Activated naive CD4-positive, alpha-beta T cell treated with Interleukin-2 at 50 U/mL for 16 hours (primary cell): ENCODE results near the gene TMEM79.
"Not testable (repeated sequence)": the region's sequence is repeated elsewhere in the genome, so short reads cannot be mapped to it uniquely, and the experiment has no call there.

Experiments
- DNase-seq: peaks from one replicate; pipeline ENCODE4 v3.0.0-alpha.2; 2020

Gene TMEM79

DNA sequence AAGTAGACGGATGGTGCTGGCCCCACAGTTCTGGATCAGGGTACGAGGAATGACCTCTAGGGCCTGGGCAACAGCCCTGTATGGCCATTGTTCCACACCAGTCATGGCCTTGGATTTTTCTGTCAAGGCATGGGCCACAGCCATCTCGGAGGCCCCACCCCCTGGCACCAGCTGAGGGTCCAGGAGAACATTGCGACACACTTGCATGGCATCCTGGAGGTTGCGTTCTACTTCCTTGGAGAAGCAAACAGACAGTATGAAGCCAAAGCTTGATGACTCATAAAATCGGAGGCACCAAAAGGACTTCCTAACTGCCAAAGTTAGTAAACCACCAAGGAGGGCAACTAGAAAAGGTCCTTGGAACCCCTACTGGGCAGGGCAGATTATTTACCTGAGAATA is 26.8 kb downstream of the TMEM79 start:
- DNase-seq: no peak

DNA sequence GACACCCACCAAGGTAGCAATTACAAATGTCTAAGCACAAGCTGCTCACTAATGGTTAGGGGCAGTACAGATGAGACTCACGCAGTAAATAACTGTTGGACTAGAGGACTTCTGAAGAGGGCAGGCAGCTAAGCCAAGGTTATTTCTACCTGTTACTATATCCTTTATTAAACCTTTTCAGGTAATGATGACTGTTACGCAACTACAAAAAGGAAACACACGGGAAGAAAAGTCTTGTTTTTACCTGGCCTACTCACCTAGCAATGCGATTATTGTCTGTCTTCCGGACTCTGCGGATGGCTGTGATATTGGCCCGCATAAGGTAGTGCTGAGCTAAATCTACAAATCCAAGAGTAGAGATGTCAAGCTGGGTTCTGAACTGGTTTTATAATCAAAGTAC is 32.8 kb downstream of the TMEM79 start:
- DNase-seq: no peak

DNA sequence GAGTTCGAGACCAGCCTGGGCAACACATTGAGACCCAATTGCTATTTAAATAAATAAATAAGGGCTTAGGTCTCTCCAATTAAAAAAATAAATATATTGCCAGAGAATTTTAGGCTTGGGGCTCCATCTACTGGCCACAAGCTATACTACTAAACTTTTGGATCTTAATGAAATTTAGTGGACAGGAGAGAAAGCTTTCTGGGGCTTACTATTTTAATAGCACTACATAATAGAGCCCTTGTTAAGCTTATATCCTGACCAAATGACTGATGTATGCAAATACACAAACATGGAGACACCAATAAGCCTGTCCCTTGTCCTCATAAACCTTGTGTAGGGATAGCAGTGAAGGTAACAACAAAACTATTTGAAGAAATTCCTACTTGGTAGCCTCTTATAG is 35.5 kb downstream of the TMEM79 start:
- no peak for DNase-seq

DNA sequence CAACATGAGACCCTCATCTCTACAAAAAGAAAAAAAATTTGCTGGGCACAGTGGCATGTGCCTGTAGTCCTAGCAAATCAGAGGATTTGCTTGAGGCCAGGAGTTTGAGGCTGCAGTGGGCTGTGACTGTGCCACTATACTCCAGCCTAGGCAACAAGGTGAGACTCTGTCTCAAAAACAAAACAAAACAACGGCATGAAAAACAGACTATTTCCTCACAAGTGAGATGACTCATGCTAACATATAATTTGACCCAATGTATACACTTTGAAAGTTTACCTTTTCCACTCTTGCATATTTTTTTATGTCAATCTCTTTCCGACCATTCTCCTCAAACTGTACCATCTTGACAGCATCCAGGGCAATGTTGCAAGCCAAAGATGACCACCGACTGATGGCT is 36.4 kb downstream of the TMEM79 start:
- DNase-seq: no peak

DNA sequence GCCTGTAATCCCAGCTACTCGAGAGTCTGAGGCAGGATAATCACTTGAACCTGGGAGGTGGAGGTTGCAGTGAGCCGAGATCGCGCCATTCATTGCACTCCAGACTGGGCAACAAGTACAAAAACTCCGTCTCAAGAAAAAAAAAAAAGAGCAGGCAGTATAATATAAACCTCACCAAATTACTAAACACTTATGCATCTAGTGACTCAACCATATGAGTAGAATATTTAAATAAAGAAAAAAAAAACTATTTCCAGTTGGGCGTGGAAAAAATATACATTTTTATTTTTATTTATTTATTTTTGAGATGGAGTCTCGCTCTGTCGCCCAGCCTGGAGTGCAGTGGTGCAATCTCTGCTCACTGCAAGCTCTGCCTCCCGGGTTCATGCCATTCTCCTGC is 39.1 kb downstream of the TMEM79 start:
- not testable (repeated sequence) for DNase-seq

DNA sequence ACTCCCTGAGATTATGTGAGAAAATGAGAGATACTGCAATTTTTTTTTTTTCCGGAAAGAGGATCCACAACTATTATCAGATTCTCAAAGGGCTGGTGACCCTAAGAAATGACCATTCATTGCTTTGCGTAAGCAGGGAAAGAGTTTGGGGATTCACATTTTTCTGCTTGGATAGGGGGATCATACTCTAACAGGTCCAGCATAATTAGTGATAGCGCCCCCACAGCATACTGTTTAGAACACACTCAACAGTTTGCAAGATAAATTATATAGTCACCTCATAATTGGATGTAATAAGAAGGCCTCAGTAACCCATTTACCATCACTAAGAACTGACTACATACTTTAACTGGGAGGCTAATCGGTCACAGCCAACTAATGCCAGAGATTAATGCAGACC is 52.1 kb downstream of the TMEM79 start:
- no peak for DNase-seq

DNA sequence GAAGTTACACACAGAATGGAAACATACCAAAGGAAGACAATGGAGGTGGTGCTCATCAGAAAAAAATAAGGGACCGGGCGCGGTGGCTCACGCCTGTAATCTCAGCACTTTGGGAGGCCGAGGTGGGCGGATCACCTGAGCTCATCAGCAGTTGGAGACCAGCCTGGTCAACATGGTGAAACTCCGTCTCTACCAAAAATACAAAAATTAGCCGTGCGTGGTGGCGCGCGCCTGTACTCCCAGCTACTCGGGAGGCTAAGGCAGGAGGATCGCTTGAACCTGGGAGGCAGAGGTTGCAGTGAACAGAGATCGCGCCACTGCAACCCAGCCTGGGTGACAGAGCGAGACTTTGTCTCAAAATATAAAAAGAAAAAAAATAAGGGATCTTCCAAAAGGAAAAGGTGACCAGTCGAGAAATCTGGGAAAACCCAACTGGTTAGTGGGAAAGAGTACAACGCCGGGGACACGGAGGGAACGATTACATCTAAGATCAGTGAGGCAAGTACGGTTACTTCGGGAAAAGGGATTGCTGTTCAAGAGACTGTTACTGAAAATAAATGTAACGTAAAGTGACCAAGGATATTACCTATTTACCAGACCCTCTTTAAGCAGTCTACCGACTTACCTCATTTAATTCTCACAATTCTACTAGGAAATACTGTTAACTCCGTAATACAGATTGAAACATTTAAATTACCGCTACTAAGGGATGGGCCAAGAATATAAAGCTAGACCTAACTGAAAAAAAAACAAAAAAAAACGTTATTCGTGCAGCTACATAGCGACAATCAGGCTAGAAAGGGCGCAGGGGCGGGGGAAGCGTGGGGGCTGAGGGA is 53.1 kb downstream of the TMEM79 start:
- DNase-seq: peak; percentile 11

DNA sequence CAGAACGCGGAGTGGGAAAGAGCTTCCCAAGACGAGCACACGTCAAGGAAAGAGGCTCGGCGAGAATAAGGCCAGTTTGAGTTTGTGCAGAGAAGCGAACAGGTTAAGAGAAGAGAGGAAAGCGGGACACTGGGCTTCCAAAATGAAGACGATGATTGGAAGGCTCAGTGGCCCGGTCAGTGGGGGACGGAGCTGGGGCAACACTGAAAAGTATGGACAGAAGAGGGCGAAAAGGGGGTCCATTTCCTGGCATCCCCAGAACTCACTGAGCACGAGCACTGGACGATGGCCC is 53.7 kb downstream of the TMEM79 start:
- peak; percentile 40 for DNase-seq

DNA sequence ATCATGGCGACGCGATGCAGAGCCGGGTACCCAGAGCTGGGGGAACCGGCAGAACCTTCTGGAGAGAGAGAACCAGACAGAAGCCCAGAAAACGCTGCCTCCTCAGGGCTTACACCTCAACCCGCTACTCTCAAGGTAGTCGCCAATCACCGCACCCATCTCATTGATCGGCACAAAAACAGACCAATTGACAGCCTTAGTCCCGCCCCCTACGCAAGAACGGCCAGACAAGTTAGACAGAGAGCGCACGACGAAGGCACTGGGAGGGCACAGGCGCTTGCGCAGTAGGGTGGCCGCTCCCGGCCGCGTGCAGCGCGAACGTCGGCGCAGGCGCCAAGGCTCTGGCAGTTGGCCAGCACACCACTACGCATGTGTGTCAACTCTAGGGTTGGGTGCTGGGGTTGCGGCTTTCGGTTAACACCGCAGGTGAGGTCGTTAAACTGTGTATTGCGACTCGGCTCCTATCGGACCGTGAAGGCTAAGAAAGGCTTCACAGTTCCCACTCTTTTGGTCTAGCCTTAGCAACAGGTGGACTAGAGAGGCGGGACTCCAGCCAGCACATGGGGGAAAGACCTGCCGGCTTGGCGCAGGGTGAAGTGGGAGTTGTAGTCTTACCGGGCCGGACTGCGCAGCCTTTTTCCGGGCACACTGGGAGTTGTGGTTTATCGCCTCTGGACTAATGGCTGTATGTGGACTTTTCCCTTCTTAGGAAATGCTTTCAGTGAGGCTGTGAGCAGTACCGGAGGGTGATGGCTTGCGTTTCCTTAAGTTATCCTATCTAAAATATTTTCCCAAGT is 54.3 kb downstream of the TMEM79 start, which contains the start of the genes CCT3 and TSACC:
TSS of gene CCT3 (minus strand) at position 113 of the 797 bp plus-strand sequence. CDS start at position 5, 108 bp downstream.
TSS of gene TSACC (plus strand) at position 347 of the 797 bp plus-strand sequence. CDS start 1,232 bp downstream, outside the sequence.
- peak; percentile 99 for DNase-seq
